Retina (tissue), 1 donor: ENCODE results near the gene AHNAK2.
"Not testable (repeated sequence)": the region's sequence is repeated elsewhere in the genome, so short reads cannot be mapped to it uniquely, and the experiment has no call there.

Experiments
- DNase-seq: peaks from one replicate; pipeline ENCODE4 v3.0.0-alpha.2; 2016

AHNAK2 gene

DNA sequence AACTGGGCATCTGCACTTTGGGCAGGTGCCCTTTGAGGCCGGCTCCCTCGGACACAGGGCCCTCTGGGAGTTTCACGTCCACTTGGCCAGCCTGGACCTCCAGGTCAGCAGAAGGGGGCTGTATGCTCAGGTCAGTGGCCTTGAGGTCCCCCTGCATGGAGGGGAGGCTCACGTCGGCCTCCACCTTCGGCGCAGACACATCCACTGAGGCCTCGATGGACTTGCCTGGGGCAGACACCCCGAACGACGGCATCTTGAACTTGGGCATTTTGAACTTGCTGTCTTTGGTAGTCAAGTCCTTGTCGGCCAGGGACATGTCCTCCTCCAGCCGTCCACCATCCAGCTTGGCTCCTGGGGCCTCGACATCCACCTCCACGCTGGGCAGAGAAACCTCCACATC is 27.5 kb downstream of the AHNAK2 start:
- DNase-seq, result not testable (repeated sequence)

DNA sequence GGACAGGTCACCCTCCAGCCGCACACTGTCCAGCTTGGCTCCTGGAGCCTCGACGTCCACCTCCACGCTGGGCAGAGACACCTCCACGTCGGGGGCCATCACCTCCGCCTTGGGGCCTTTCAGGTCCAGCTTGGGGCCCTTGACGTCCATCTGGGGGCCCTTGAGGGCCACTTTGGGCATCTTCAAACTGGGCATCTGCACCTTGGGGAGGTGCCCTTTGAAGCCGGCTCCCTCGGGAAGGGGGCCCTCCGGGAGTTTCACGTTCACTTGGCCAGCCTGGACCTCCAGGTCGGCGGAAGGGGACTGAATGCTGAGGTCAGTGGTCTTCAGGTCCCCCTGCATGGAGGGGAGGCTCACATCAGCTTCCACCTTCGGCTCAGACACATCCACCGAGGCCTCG is 28.2 kb downstream of the AHNAK2 start:
- DNase-seq, result no peak

DNA sequence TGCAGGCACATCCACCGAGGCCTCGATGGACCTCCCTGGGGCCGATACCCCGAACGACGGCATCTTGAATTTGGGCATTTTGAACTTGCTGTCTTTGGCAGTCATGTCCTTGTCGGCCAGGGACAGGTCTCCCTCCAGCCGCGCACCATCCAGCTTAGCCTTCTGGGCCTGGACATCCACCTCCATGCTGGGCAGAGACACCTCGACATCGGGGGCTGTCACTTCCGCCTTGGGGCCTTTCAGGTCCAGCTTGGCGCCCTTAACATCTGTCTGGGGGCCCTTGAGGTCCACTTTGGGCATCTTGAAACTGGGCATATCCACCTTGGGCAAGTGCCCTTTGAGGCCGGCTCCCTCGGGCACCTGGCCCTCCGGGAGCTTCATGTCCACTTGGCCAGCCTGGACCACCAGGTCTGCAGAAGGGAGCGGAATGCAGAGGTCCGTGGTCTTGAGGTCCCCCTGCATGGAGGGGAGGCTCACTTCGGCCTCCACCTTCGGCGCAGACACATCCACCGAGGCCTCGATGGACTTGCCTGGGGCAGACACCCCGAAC is 28.7 kb downstream of the AHNAK2 start:
- DNase-seq, result not testable (repeated sequence)

DNA sequence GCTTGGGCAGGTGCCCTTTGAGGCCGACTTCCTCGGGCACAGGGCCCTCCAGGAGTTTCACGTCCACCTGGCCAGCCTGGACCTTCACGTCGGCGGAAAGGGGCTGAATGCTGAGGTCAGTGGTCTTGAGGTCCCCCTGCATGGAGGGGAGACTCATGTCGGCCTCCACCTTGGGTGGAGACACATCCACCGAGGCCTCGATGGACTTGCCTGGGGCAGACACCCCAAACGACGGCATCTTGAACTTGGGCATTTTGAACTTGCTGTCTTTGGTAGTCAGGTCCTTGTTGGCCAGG is 29.5 kb downstream of the AHNAK2 start:
- no peak for DNase-seq

DNA sequence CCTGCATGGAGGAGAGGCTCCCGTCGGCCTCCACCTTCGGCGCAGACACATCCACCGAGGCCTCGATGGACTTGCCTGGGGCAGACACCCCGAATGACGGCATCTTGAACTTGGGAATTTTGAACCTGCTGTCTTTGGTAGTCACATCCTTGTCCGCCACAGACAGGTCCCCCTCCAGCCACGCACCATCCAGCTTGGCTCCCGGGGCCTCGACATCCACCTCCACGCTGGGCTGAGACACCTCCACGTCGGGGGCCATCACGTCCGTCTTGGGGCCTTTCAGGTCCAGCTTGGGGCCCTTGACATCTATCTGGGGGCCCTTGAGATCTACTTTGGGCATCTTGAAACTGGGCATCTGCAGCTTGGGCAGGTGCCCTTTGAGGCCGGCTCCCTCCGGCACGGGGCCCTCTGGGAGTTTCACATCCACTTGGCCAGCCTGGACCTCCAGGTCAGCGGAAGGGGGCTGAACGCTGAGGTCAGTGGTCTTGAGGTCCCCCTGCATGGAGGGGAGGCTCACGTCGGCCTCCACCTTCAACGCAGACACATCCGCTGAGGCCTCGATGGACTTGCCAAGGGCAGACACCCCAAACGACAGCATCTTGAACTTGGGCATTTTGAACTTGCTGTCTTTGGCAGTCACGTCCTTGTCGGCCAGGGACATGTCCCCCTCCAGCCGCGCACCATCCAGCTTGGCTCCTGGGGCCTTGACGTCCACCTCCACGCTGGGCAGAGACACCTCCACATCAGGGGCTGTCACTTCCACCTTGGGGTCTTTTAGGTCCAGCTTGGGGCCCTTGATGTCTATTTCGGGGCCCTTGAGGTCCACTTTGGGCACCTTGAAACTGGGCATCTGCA is 30.1 kb downstream of the AHNAK2 start:
- DNase-seq, result not testable (repeated sequence)

DNA sequence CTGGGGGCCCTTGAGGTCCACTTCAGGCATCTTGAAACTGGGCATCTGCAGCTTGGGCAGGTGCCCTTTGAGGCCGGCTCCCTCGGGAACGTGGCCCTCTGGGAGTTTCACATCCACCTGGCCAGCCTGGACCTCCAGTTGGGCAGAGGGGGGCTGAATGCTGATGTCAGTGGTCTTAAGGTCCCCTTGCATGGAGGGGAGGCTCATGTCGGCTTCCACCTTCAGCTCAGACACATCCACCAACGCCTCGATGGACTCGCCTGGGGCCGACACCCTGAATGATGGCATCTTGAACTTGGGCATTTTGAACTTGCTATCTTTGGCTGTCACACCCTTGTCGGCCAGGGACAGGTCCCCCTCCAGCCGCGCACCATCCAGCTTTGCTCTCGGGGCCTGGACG is 31.0 kb downstream of the AHNAK2 start:
- not testable (repeated sequence) for DNase-seq

DNA sequence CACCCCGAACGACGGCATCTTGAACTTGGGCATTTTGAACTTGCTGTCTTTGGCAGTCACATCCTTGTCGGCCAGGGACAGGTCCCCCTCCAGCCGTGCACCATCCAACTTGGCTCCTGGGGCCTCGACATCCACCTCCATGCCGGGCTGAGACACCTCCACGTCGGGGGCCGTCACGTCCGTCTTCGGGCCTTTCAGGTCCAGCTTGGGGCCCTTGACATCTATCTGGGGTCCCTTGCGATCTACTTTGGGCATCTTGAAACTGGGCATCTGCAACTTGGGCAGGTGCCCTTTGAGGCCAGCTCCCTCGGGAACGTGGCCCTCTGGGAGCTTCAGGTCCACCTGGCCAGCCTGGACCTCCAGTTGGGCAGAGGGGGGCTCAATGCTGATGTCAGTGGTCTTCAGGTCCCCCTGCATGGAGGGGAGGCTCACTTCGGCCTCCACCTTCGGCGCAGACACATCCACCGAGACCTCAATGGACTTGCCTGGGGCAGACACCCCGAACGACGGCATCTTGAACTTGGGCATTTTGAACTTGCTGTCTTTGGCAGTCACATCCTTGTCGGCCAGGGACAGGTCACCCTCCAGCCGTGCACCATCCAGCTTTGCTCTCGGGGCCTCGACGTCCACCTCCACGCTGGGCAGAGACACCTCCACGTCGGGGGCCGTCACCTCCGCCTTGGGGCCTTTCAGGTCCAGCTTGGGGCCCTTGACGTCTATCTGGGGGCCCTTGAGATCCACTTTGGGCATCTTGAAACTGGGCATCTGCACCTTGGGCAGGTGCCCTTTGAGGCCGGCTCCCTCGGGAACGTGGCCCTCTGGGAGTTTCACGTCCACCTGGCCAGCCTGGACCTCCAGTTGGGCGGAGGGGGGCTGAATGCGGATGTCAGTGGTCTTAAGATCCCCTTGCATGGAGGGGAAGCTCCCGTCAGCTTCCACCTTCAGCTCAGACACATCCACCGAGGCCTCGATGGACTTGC is 31.9 kb downstream of the AHNAK2 start:
- not testable (repeated sequence) for DNase-seq

DNA sequence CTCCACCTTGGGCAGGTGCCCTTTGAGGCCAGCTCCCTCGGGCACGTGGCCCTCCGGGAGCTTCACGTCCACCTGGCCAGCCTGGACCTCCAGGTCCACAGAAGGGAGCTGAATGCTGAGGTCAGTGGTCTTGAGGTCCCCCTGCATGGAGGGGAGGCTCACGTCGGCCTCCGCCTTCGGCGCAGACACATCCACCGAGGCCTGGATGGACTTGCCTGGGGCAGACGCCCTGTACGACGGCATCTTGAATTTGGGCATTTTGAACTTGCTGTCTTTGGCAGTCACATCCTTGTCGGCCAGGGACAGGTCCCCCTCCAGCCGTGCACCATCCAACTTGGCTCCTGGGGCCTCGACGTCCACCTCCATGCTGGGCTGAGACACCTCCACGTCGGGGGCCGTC is 32.9 kb downstream of the AHNAK2 start:
- DNase-seq, result not testable (repeated sequence)

DNA sequence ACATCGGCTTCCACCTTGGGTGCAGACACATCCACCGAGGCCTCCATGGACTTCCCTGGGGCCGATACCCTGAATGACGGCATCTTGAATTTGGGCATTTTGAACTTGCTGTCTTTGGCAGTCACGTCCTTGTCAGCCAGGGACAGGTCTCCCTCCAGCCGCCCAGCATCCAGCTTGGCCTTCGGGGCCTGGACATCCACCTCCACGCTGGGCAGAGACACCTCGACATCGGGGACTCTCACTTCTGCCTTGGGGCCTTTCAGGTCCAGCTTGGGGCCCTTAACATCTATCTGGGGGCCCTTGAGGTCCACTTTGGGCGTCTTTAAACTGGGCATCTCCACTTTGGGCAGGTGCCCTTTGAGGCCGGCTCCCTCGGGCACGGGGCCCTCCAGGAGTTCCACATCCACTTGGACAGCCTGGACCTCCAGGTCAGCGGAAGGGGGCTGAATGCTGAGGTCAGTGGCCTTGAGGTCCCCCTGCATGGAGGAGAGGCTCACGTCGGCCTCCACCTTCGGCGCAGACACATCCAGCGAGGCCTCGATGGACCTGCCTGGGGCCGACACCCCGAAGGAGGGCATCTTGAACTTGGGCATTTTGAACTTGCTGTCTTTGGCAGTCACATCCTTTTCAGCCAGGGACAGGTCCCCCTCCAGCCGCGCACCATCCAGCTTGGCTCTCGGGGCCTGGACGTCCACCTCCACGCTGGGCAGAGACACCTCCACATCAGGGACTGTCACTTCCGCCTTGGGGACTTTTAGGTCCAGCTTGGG is 33.6 kb downstream of the AHNAK2 start:
- DNase-seq, result not testable (repeated sequence)

DNA sequence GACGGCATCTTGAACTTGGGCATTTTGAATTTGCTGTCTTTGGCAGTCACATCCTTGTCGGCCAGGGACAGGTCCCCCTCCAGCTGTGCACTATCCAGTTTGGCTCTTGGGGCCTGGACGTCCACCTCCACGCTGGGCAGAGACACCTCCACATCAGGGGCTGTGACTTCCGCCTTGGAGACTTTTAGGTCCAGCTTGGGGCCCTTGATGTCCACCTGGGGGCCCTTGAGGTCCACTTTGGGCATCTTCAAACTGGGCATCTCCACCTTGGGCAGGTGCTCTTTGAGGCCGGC is 34.2 kb downstream of the AHNAK2 start:
- DNase-seq, result not testable (repeated sequence)

DNA sequence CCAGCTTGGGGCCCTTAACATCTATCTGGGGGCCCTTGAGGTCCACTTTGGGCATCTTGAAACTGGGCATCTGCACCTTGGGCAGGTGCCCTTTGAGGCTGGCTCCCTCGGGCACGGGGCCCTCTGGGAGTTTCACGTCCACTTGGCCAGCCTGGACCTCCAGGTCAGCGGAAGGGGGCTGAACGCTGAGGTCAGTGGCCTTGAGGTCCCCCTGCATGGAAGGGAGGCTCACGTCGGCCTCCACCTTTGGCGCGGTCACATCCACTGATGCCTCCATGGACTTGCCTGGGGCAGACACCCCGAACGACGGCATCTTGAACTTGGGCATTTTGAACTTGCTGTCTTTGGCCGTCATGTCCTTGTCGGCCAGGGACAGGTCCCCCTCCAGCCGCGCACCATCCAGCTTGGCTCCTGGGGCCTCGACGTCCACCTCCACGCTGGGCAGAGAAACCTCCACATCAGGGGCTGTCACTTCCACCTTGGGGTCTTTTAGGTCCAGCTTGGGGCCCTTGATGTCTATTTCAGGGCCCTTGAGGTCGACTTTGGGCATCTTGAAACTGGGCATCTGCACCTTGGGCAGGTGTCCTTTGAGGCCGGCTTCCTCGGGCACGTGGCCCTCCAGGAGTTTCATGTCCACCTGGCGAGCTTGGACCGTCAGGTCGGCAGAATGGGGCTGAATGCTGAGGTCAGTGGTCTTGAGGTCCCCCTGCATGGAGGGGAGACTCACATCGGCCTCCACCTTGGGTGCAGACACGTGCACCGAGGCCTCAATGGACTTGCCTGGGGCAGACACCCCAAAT is 34.8 kb downstream of the AHNAK2 start:
- DNase-seq, result not testable (repeated sequence)

DNA sequence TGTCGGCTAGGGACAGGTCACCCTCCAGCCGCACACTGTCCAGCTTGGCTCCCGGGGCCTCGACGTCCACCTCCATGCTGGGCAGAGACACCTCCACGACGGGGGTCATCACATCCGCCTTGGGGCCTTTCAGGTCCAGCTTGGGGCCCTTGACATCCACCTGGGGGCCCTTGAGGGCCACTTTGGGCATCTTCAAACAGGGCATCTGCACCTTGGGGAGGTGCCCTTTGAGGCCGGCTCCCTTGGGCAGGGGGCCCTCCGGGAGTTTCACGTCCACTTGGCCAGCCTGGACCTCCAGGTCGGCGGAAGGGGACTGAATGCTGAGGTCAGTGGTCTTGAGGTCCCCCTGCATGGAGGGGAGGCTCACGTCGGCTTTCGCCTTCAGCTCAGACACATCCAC is 35.6 kb downstream of the AHNAK2 start:
- no peak for DNase-seq

DNA sequence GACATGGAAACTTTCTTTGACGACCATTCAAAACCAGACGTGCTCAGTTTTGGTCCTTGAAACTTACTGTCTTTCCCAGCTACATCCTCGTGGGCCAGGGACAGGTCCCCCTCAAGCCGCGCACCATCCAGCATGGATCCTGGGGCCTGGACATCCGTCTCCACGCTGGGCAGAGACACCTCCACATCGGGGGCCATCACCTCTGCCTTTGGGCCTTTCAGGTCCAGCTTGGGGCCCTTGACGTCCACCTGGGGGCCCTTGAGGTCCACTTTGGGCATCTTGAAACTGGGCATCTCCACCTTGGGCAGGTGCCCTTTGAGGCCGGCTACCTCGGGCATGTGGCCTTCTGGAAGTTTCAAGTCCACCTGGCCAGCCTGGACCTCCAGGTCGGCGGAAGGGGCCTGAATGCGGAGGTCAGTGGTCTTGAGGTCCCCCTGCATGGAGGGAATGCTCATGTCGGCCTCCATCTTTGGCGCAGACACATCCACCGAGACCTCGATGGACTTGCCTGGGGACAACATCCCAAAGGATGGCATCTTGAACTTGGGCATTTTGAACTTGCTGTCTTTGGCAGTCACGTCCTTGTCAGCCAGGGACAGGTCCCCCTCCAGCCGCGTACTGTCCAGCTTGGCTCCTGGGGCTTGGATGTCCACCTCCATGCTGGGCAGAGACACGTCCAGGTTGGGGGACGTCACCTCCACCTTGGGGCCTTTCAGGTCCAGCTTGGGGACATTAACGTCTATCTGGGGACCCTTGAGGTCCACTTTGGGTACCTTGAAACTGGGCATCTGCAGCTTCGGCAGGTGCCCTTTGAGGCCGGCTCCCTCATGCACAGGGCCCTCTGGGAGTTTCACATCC is 36.4 kb downstream of the AHNAK2 start:
- DNase-seq, result no peak

DNA sequence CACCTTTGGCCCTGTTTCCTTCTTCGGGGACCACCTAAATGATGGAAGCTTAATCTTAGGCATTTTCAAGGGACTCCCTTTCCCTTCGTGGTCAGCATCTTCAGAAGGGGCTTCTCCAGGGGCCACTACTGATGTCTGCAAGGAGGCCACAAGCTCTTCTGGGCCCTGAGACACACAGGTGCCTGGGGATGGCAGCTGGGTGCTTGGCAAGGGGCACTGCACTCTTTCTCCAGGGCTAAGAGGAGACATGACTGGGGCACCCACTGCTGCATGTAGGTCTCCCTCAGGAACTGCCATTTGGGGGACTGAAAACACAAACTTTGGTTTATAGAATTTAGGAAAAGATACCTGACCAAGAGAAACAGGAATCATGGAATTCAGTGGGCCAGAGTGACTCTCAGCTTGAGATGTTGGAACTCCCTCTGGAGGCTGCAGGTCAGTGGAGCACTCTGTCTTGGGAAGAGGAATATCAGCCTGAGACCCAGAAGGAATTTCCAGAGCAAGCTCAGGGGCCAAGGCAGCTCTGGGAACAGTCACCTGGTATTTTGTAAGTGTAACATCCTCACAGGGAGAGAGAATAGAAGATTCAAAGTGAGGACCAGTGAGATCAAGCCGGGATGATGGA is 37.5 kb downstream of the AHNAK2 start:
- DNase-seq, result no peak

DNA sequence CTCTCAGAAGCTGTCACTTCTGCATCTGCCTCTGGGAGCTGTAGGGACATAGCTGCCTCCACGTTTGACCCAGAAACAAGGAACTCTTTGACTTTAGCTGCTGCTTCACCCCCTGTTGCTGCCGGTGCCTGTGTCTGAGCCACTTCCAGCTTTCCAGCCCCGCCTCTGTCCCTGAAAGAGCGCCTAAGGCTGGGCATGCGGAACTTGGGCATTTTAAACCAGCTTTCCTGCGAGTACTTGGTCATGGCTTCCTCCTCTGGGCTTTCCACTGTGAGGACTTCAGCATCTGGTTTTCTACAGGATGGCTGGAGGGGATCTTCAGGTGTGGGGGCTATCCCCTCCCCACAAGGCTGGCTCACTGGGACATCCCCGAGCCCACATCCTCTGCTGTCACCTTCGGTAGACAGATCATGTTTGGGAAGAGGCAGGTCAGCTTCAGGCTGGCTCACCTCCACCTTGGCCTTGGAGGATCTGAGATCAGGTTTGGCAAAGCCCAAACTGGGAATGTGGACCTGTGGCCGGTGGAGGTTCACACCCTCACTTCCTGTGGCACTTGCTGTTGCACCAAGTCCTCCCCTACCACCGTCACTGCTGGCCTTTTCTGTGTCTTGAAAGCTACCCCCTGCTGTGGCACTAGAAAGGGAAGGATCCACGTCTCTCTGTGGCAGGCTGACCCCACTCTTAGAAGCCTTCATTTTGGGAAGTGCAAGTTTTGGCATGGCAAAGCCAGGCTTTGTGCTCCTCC is 38.3 kb downstream of the AHNAK2 start:
- DNase-seq, result no peak

DNA sequence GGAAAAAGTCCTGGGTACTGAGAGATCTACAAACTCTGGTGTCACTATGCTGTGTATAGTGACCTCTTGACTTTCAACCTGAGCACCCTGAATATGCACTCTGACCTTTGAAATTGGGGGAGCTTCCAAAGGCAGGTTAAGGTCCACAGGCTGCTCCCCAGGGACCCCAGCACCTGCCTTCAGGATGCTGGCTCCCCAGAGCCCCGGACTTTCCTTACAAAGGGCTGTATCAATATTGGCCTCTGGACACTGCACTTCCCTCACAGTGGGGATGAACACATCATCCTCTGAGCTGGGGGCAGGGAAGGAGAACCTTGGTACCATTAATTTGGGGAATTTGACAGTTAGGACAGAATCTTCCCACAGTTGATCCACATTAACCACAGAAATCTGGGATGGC is 39.2 kb downstream of the AHNAK2 start:
- no peak for DNase-seq

DNA sequence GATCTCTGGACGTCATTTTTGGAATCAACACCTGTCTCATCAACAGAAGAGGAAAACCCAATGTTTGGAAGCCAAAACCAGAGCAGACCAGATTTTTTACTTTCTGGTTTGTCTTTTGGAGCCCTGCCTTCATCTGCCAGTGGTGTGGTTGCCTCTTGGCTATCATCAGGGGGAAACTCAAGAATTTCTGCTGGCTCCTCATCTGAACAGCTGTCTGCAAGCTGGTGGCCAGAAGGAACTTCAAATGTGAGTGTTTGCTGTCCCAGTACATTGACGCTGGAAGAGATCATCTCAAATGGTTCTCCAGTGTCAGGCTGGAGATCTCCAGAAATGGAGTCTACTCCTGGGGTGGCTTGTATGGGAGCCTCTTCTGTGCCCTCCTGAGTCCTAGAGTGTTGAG is 39.7 kb downstream of the AHNAK2 start:
- DNase-seq, result no peak

DNA sequence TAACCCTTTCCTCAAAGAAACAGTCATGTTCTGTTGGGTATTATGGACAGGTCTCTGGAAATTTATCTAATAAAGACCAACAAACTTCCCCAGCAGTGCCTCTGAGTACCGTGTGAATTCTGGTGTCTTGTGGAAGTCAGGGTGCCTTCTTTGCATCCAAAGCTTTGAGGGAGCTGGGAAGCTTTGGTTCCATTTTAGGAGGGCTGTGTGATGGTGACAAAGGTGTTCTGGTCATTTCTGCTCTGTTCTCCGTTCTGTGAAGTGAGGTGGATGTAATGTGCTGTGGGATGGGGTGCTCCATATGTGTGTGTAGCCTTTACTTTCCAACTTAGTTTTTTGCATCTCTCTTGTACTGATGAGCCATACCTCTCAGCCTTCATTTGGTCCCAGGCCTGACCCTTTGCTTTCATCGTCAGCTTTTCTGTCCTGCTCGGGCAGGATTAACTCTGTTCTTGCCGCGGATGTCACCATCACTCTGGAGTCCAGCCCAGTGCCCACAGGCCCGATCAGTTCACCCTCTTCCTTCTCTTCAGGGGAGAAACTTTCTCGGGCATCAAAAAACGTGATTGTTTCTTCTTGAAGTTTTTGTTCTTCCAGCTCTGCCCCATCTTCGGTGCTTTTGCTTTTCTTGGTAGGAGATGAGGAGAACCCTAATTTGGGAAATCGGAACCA is 40.3 kb downstream of the AHNAK2 start:
- DNase-seq, result no peak

DNA sequence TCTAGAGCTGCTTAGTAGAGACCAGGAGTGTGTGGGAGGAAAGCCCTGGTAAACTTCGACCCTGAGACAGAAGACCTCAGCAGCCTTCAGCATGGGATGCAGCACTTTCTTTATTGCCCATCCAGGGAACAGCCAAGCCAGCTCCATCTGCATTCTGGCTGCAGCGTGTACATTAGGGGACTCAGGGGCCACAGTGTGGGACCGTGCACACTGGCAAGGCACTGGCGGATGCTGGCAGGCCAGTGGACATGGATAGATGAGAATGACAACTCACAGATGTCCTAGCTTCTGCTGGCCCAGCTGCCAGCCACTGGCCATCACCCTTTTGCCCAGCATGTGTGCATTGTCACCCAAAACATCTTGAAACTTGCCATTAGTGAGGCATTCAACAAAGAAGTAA is 41.0 kb downstream of the AHNAK2 start:
- DNase-seq, result no peak
